Measurements from ENCODE around the gene NAA15.
A peak's percentile ranks its signal among the peaks of the same experiment; 100 is the strongest.
"Not testable (repeated sequence)": the region's sequence is repeated elsewhere in the genome, so short reads cannot be mapped to it uniquely, and the experiment has no call there.

The NAA15 gene

GRCh38 chr4:139297001-139297410 lies 4.3 kb upstream of the NAA15 start:
- DNase-seq (ENCODE audit: low read depth), result no peak

GRCh38 chr4:139299536-139299935 lies 1.8 kb upstream of the NAA15 start:
- no peak for DNase-seq (ENCODE audit: low read depth)

GRCh38 chr4:139300431-139301112 lies 733 bp upstream of the NAA15 start:
- DNase-seq (ENCODE audit: low read depth), result peak; percentile 64

GRCh38 chr4:139301821-139302611 lies 711 bp downstream of the NAA15 start, which contains the start of gene NDUFC1:
Gene NDUFC1, minus strand, starts transcription at chr4:139302477. Its CDS starts 6,679 bp downstream, at chr4:139295798.
- peak; percentile 42 for DNase-seq (ENCODE audit: low read depth)

- no peak for DNase-seq (ENCODE audit: low read depth)
Observed at GRCh38 chr4:139304920-139305319, 3.6 kb downstream of the NAA15 start.

GRCh38 chr4:139311909-139312308 lies 10.6 kb downstream of the NAA15 start:
- no peak for DNase-seq (ENCODE audit: low read depth)

GRCh38 chr4:139312552-139313332 lies 11.4 kb downstream of the NAA15 start:
- DNase-seq (ENCODE audit: low read depth), result no peak

GRCh38 chr4:139313414-139313813 lies 12.1 kb downstream of the NAA15 start:
- not testable (repeated sequence) for DNase-seq (ENCODE audit: low read depth)

- DNase-seq (ENCODE audit: low read depth), result no peak
Observed at GRCh38 chr4:139314047-139314800, 12.9 kb downstream of the NAA15 start.

- DNase-seq (ENCODE audit: low read depth), result no peak
Observed at GRCh38 chr4:139315221-139315675, 13.9 kb downstream of the NAA15 start.

GRCh38 chr4:139316733-139317132 lies 15.4 kb downstream of the NAA15 start:
- no peak for DNase-seq (ENCODE audit: low read depth)

- DNase-seq (ENCODE audit: low read depth), result no peak
Observed at GRCh38 chr4:139317635-139318034, 16.3 kb downstream of the NAA15 start.

GRCh38 chr4:139319571-139319970 lies 18.3 kb downstream of the NAA15 start:
- no peak for DNase-seq (ENCODE audit: low read depth)

GRCh38 chr4:139322070-139322469 lies 20.8 kb downstream of the NAA15 start:
- not testable (repeated sequence) for DNase-seq (ENCODE audit: low read depth)

- not testable (repeated sequence) for DNase-seq (ENCODE audit: low read depth)
Observed at GRCh38 chr4:139322541-139322940, 21.2 kb downstream of the NAA15 start.

GRCh38 chr4:139324620-139325019 lies 23.3 kb downstream of the NAA15 start:
- no peak for DNase-seq (ENCODE audit: low read depth)

- DNase-seq (ENCODE audit: low read depth), result no peak
Observed at GRCh38 chr4:139329665-139330200, 28.4 kb downstream of the NAA15 start.

- no peak for DNase-seq (ENCODE audit: low read depth)
Observed at GRCh38 chr4:139330283-139330682, 29.0 kb downstream of the NAA15 start.

- no peak for DNase-seq (ENCODE audit: low read depth)
Observed at GRCh38 chr4:139331185-139331584, 29.9 kb downstream of the NAA15 start.

GRCh38 chr4:139333046-139333445 lies 31.7 kb downstream of the NAA15 start:
- no peak for DNase-seq (ENCODE audit: low read depth)

- DNase-seq (ENCODE audit: low read depth), result no peak
Observed at GRCh38 chr4:139337612-139338011, 36.3 kb downstream of the NAA15 start.
